GM12878 (cell line): ENCODE data around the gene KCTD16. TPM values are rescaled to one million over a fixed set of nuclear protein-coding genes. Genes with fewer than 3 reads are reported as not detected.

Source experiments
- ATAC-seq: fragments of 200-7000 bp; cut with Tn5 transposase; 3 replicates; pipeline ENCODE4 v1.9.1; 2020; ENCODE audit warnings: mild to moderate bottlenecking, moderate library complexity
- BruUV-seq: library from RNA; stranded (reverse); fragments of 400-500 nt; replicated peaks from 2 replicates; lab custom pipeline; 2021; lab: Mats Ljungman, UMichigan
- CTCF ChIA-PET: fragments of 300-600 bp; sonication (Branson Sonifier 250); formaldehyde crosslinking; extraction: SDS; loops from one replicate; lab custom pipeline; 2021; ENCODE audit warnings: inconsistent platforms; lab: Yijun Ruan, JAX
- POLR2A ChIA-PET: fragments of 350-600 bp; formaldehyde crosslinking; extraction: SDS; loops from one replicate; lab custom pipeline; 2021; ENCODE audit warnings: inconsistent platforms; lab: Charles Lee
- RAD21 ChIA-PET: fragments of 300-600 bp; sonication (Branson Sonifier 250); formaldehyde crosslinking; loops from one replicate; lab custom pipeline; 2023; ENCODE audit warnings: antibody characterized with exemption; ENCODE audit not compliant: unreplicated experiment; lab: Charles Lee
- SMC1A ChIA-PET: fragments of 300-600 bp; sonication (Branson Sonifier 250); formaldehyde crosslinking; loops from one replicate; lab custom pipeline; 2023; ENCODE audit not compliant: unreplicated experiment, uncharacterized antibody; lab: Charles Lee
- DNase-seq: peaks from one replicate; pipeline ENCODE4 v3.0.0-alpha.2; 2011; ENCODE audit warnings: low read depth, low spot score
- FAIRE-seq: peaks from 3 replicates; lab custom pipeline; 2011; peaks lifted over from hg19 to GRCh38; lab: Jason Lieb, UNC
- H2AFZ ChIP-seq: 2 replicates; pipeline ENCODE4 v1.6.0; 2011; ENCODE audit warnings: low read depth, low read length, control low read depth; ENCODE audit not compliant: control insufficient read depth
- H3K27ac ChIP-seq: 2 replicates; pipeline ENCODE4 v1.5.1; 2011; ENCODE audit warnings: control low read depth; ENCODE audit not compliant: control insufficient read depth, insufficient read depth
- H3K27me3 ChIP-seq, 2 experiments: replicated peaks in 1 of 2; 2 replicates each; pipeline versions ENCODE4 v1.6.0 to v1.6.1; 2011; ENCODE audit warnings: low read length in 1 of 2; ENCODE audit not compliant: control insufficient read depth in 2 of 2, insufficient read depth in 2 of 2
- H3K36me3 ChIP-seq, 2 experiments: 2 replicates each; pipeline ENCODE4 v1.5.1; 2011; ENCODE audit warnings: low read length in 1 of 2; ENCODE audit not compliant: control insufficient read depth in 2 of 2, insufficient read depth in 2 of 2
- H3K4me1 ChIP-seq: 2 replicates; pipeline ENCODE4 v1.6.1; 2011; ENCODE audit warnings: mild to moderate bottlenecking, low read length, moderate library complexity, mixed read lengths; ENCODE audit not compliant: control insufficient read depth, insufficient read depth
- H3K4me2 ChIP-seq: 2 replicates; pipeline ENCODE4 v1.6.0; 2011; ENCODE audit warnings: control low read depth; ENCODE audit not compliant: control insufficient read depth, insufficient read depth
- H3K4me3 ChIP-seq: fragments of 200-600 bp; sonication (generic); 2 replicates; pipeline ENCODE4 v1.5.1; 2016
- H3K79me2 ChIP-seq: 2 replicates; pipeline ENCODE4 v1.6.0; 2011; ENCODE audit warnings: low read length; ENCODE audit not compliant: control insufficient read depth, insufficient read depth
- H3K9ac ChIP-seq: 2 replicates; pipeline ENCODE4 v1.8.0; 2011; ENCODE audit warnings: low read length, control low read depth, mixed read lengths; ENCODE audit not compliant: control insufficient read depth, insufficient read depth
- H3K9me3 ChIP-seq: replicated peaks from 3 replicates; pipeline ENCODE4 v1.5.1; 2011; ENCODE audit warnings: mild to moderate bottlenecking, low read length; ENCODE audit not compliant: control insufficient read depth, insufficient read depth
- H4K20me1 ChIP-seq: 2 replicates; pipeline ENCODE4 v1.6.0; 2011; ENCODE audit not compliant: control insufficient read depth, insufficient read depth
- CBX5 ChIP-seq: sonication (generic); IDR thresholded peaks from 2 replicates; pipeline ENCODE4 v1.6.1; 2016; ENCODE audit warnings: low read depth, moderate library complexity, mild to moderate bottlenecking, inconsistent platforms
- CUX1 ChIP-seq: IDR thresholded peaks from 2 replicates; pipeline ENCODE4 v1.6.1; 2012; ENCODE audit warnings: improper control_type of control experiment, low read depth, low read length; ENCODE audit not compliant: insufficient replicate concordance
- ETV6 ChIP-seq, 2 experiments: fragments of 450-650 bp in 1 of 2; IDR thresholded peaks in 1 of 2; conservative IDR thresholded peaks in 1 of 2; 2 replicates each; pipeline ENCODE4 v1.6.1; 2014; ENCODE audit warnings: antibody characterized with exemption in 1 of 2, borderline replicate concordance in 1 of 2, low read depth in 1 of 2, mild to moderate bottlenecking in 1 of 2, moderate library complexity in 1 of 2
- KAT2A ChIP-seq: conservative IDR thresholded peaks from 2 replicates; pipeline ENCODE4 v1.6.1; 2011; ENCODE audit warnings: low read depth, low read length; ENCODE audit not compliant: control insufficient read depth
- MTA3 ChIP-seq: IDR thresholded peaks from 2 replicates; pipeline ENCODE4 v1.6.1; 2012; ENCODE audit warnings: low read length, inconsistent platforms, borderline replicate concordance
- PAX8 ChIP-seq: fragments of 450-650 bp; IDR thresholded peaks from 2 replicates; pipeline ENCODE4 v1.6.1; 2017; ENCODE audit warnings: mild to moderate bottlenecking, moderate library complexity
- RBBP5 ChIP-seq: fragments of 200-600 bp; sonication (generic); conservative IDR thresholded peaks from 2 replicates; pipeline ENCODE4 v1.6.1; 2016
- SMAD5 ChIP-seq: IDR thresholded peaks from 2 replicates; pipeline ENCODE4 v1.6.1; 2016; ENCODE audit warnings: antibody characterized with exemption, low read depth
- SMARCA5 ChIP-seq: fragments of 450-650 bp; IDR thresholded peaks from 2 replicates; pipeline ENCODE4 v1.6.1; 2017; ENCODE audit warnings: mild to moderate bottlenecking
- SREBF1 ChIP-seq: IDR thresholded peaks from 2 replicates; pipeline ENCODE4 v1.6.1; 2012; ENCODE audit warnings: mild to moderate bottlenecking, low read length
- SRF ChIP-seq, 2 experiments: IDR thresholded peaks; 2 replicates each; pipeline ENCODE4 v1.6.1; 2011; ENCODE audit warnings: low read depth in 2 of 2, low read length in 2 of 2, mild to moderate bottlenecking in 1 of 2, moderate library complexity in 1 of 2
- WGBS: methylation state at CpG from one replicate; pipeline ENCODE4 v1.1.6; 2016; ENCODE audit warnings: low lambda C conversion rate; ENCODE audit not compliant: insufficient replicate concordance, insufficient coverage; ENCODE audit errors: missing lambda C conversion rate; 5-methylcytosine and 5-hydroxymethylcytosine counted together
- in situ Hi-C: fragments of 300-500 bp; cut with MboI; formaldehyde crosslinking; loops from 9 replicates; pipeline ENCODE4 v1.14.3; 2018; ENCODE audit warnings: mixed read lengths
- intact Hi-C: fragments of 100-400 bp; cut with micrococcal nuclease; formaldehyde crosslinking; loops from one replicate; pipeline ENCODE4 v1.14.2; 2022; ENCODE audit not compliant: unreplicated experiment
- polyA plus RNA-seq, 11 experiments: library from polyadenylated mRNA; depleted of rRNA in 4 of 11; unstranded in 6 of 11; stranded (reverse) in 5 of 11; fragments of >200 nt; fragmentation: Nextera tagmentation in 4 of 11; fragmentation: Illumina TruSeq in 1 of 11; extraction: Ambion mirVana in 4 of 11; extraction: Trizol in 1 of 11; gene quantifications; 1 replicate in 1 of 11; 2 replicates in 10 of 11; pipeline versions ENCODE4 v1.2.1 to v1.2.3, GENCODE V29; 2011 to 2016; ENCODE audit warnings: inconsistent platforms in 2 of 11, missing spikeins in 2 of 11, low read depth in 1 of 11
- total RNA-seq, 4 experiments: library from RNA; depleted of rRNA in 3 of 4; stranded (reverse); fragments of >200 nt in 3 of 4; fragmentation: Illumina TruSeq in 1 of 4; extraction: Trizol in 1 of 4; gene quantifications; 2 replicates each; pipeline versions ENCODE4 v1.2.1 to v1.2.3, GENCODE V29; 2013 to 2021

KCTD16 gene
- total and polyA plus RNA-seq, 10 of the 15 experiments (the other 5 are each of a cell fraction or from before 2014, with no cell fraction given): 0.03 to 0.10 (median 0.06) TPM; not detected in 3

- no TSS peak for BruUV-seq
- CTCF ChIA-PET: interaction anchor here (0.8 kb wide), 1 partner anchor 12 kb away, joined by 3 read pairs; no protein-coding TSS in a partner anchor
Observed at GRCh38 chr5:144429905-144430304, 259.2 kb downstream of the KCTD16 start.

GRCh38 chr5:144433140-144433822, 262.6 kb downstream of the KCTD16 start:
- no peak for TF ChIP-seq CUX1
- Histone ChIP-seq H3K9ac (no peak overlapping the region), H3K79me2 (no peaks in the 10 kb centered on the region), H4K20me1 (no peaks in the 10 kb centered on the region), H3K4me2 (no peak overlapping the region), H3K27ac (no peak overlapping the region), H3K36me3 (no peaks in the 10 kb centered on the region), H3K4me3 (no peak overlapping the region), H3K9me3 (no peaks in the 10 kb centered on the region), H2AFZ (no peak overlapping the region), H3K27me3 (no peaks in the 10 kb centered on the region), H3K4me1 (no peaks in the 10 kb centered on the region)
- no TSS peak for BruUV-seq
- CTCF ChIA-PET: no interaction called here
- ATAC-seq (no peak), FAIRE-seq (no peak), DNase-seq (no peak)
- 17% methylated on average over 4 of the region's 4 CpGs for WGBS
- RAD21 ChIA-PET: no interaction called here
- intact Hi-C loops (no loop called here), in situ Hi-C loops (no loop called here)
- SMC1A ChIA-PET: no interaction called here
- POLR2A ChIA-PET: no interaction called here

More at GRCh38 chr5:144429905-144430304, 259.2 kb downstream of the KCTD16 start:
- SMC1A ChIA-PET: no interaction called here
- in situ Hi-C loops: no loop called here
- intact Hi-C loops: no loop called here
- no peak for FAIRE-seq
- TF ChIP-seq SMARCA5: no peak
- no peak for TF ChIP-seq MTA3
- TF ChIP-seq PAX8: no peak
- TF ChIP-seq SREBF1: no peak
- no peak for TF ChIP-seq ETV6 (conservative IDR thresholded peaks at IDR 0.05 in 1 of 2, IDR thresholded peaks at IDR 0.05 in 1 of 2; ENCODE audit: borderline replicate concordance in 1 of 2, low read depth in 1 of 2)
- no peak for TF ChIP-seq RBBP5
- no peak for TF ChIP-seq SRF (IDR thresholded peaks at IDR 0.05; ENCODE audit: low read depth in 2 of 2, low read length in 2 of 2)
- TF ChIP-seq KAT2A: no peak
- TF ChIP-seq SMAD5: no peak
- TF ChIP-seq CBX5: no peak
- TF ChIP-seq, all 136 proteins: peak for 0
- Histone ChIP-seq H4K20me1 (no peaks in the 10 kb centered on the region), H3K4me1 (no peaks in the 10 kb centered on the region), H3K27me3 (no peaks in the 10 kb centered on the region), H3K27ac (no peak overlapping the region), H3K36me3 (no peaks in the 10 kb centered on the region), H3K4me2 (no peak overlapping the region), H3K4me3 (no peak overlapping the region), H3K79me2 (no peaks in the 10 kb centered on the region), H3K9ac (no peak overlapping the region), H2AFZ (no peak overlapping the region), H3K9me3 (no peaks in the 10 kb centered on the region)
- ATAC-seq: no peak
- WGBS: 64% methylated on average over 1 of the region's 1 CpG
- RAD21 ChIA-PET: no interaction called here
- POLR2A ChIA-PET: no interaction called here
- no peak for DNase-seq
